H9 (cell line): ENCODE results near the gene UBE2D3. TPM values are rescaled to one million over a fixed set of nuclear protein-coding genes. Genes with fewer than 3 reads are reported as not detected.
"Not testable (repeated sequence)": the region's sequence is repeated elsewhere in the genome, so short reads cannot be mapped to it uniquely, and the experiment has no call there.

ENCODE experiments used
- DNase-seq: peaks from one replicate; pipeline ENCODE4 v3.0.0-alpha.2; 2017
- H2AFZ ChIP-seq: one replicate; pipeline ENCODE4 v1.6.1; 2013; ENCODE audit warnings: mild to moderate bottlenecking, low read length, control low read depth, moderate library complexity
- H2AK5ac ChIP-seq: 2 replicates; pipeline ENCODE4 v1.6.1; 2013; ENCODE audit warnings: low read length, control low read depth, mixed read lengths; ENCODE audit not compliant: insufficient read length
- H2BK120ac ChIP-seq: one replicate; pipeline ENCODE4 v1.6.1; 2013; ENCODE audit warnings: low read depth, mild to moderate bottlenecking, low read length, control low read depth, inconsistent platforms; ENCODE audit not compliant: poor library complexity, severe bottlenecking
- H2BK12ac ChIP-seq: 2 replicates; pipeline ENCODE4 v1.6.1; 2013; ENCODE audit warnings: low read length, control low read depth, mixed read lengths, low read depth; ENCODE audit not compliant: insufficient read length
- H2BK15ac ChIP-seq: 2 replicates; pipeline ENCODE4 v1.6.1; 2013; ENCODE audit warnings: low read depth, low read length, control low read depth
- H2BK20ac ChIP-seq: one replicate; pipeline ENCODE4 v1.6.1; 2013; ENCODE audit warnings: low read depth, mild to moderate bottlenecking, low read length, control low read depth, inconsistent platforms; ENCODE audit not compliant: poor library complexity, severe bottlenecking
- H2BK5ac ChIP-seq: 2 replicates; pipeline ENCODE4 v1.6.1; 2013; ENCODE audit warnings: low read length, control low read depth, mixed read lengths; ENCODE audit not compliant: insufficient read length
- H3K14ac ChIP-seq: 2 replicates; pipeline ENCODE4 v1.6.1; 2013; ENCODE audit warnings: low read length, control low read depth; ENCODE audit not compliant: insufficient read depth
- H3K18ac ChIP-seq: 2 replicates; pipeline ENCODE4 v1.6.1; 2013; ENCODE audit warnings: low read depth, mild to moderate bottlenecking, mixed read lengths, low read length, control low read depth; ENCODE audit not compliant: insufficient read length
- H3K23ac ChIP-seq: 2 replicates; pipeline ENCODE4 v1.6.1; 2013; ENCODE audit warnings: low read length, control low read depth, mixed read lengths, low read depth; ENCODE audit not compliant: insufficient read length
- H3K23me2 ChIP-seq: 2 replicates; pipeline ENCODE4 v1.6.1; 2013; ENCODE audit warnings: low read depth, mild to moderate bottlenecking, mixed read lengths, low read length, control low read depth; ENCODE audit not compliant: insufficient read length, poor library complexity, severe bottlenecking
- H3K27ac ChIP-seq: 2 replicates; pipeline ENCODE4 v1.5.1; 2013; ENCODE audit warnings: low read length, control low read depth, mixed read lengths, low read depth; ENCODE audit not compliant: insufficient read length
- H3K27me3 ChIP-seq: 2 replicates; pipeline ENCODE4 v1.6.1; 2013; ENCODE audit warnings: low read length, control low read depth, inconsistent platforms; ENCODE audit not compliant: insufficient read depth
- H3K4ac ChIP-seq: 2 replicates; pipeline ENCODE4 v1.6.1; 2013; ENCODE audit warnings: low read depth, mild to moderate bottlenecking, control low read depth, inconsistent platforms, low read length, moderate library complexity
- H3K4me1 ChIP-seq: 2 replicates; pipeline ENCODE4 v1.6.1; 2013; ENCODE audit warnings: low read length, control low read depth, inconsistent platforms; ENCODE audit not compliant: insufficient read depth
- H3K4me2 ChIP-seq: 2 replicates; pipeline ENCODE4 v1.6.1; 2013; ENCODE audit warnings: low read length, control low read depth, mixed read lengths; ENCODE audit not compliant: insufficient read length, insufficient read depth
- H3K56ac ChIP-seq: 2 replicates; pipeline ENCODE4 v1.6.1; 2013; ENCODE audit warnings: low read depth, mild to moderate bottlenecking, mixed read lengths, low read length, control low read depth; ENCODE audit not compliant: insufficient read length
- H3K79me1 ChIP-seq: 2 replicates; pipeline ENCODE4 v1.6.1; 2013; ENCODE audit warnings: low read depth, mild to moderate bottlenecking, moderate library complexity, low read length, control low read depth, inconsistent platforms; ENCODE audit not compliant: insufficient read depth, poor library complexity, severe bottlenecking
- H3K79me2 ChIP-seq: 2 replicates; pipeline ENCODE4 v1.6.1; 2013; ENCODE audit warnings: low read length, control low read depth, inconsistent platforms; ENCODE audit not compliant: insufficient read depth
- H3K9ac ChIP-seq: 2 replicates; pipeline ENCODE4 v1.6.1; 2013; ENCODE audit warnings: low read length, control low read depth, mixed read lengths; ENCODE audit not compliant: insufficient read length; ENCODE audit errors: extremely low read depth
- H3K9me3 ChIP-seq: one replicate; pipeline ENCODE4 v1.6.1; 2013; ENCODE audit warnings: low read depth, low read length, inconsistent platforms; ENCODE audit not compliant: control insufficient read depth
- H3T11ph ChIP-seq: one replicate; pipeline ENCODE4 v1.6.1; 2013; ENCODE audit warnings: mild to moderate bottlenecking, low read length, control low read depth, inconsistent platforms
- H4K20me1 ChIP-seq: one replicate; pipeline ENCODE4 v1.6.1; 2013; ENCODE audit not compliant: control insufficient read depth, insufficient read length, insufficient read depth
- H4K5ac ChIP-seq: 2 replicates; pipeline ENCODE4 v1.6.1; 2013; ENCODE audit warnings: low read depth, mild to moderate bottlenecking, mixed read lengths, low read length, control low read depth; ENCODE audit not compliant: insufficient read length
- H4K8ac ChIP-seq: replicated peaks from 2 replicates; pipeline ENCODE4 v1.6.1; 2013; ENCODE audit warnings: low read length, control low read depth, mixed read lengths, low read depth; ENCODE audit not compliant: insufficient read length
- H4K91ac ChIP-seq: 2 replicates; pipeline ENCODE4 v1.6.1; 2013; ENCODE audit warnings: low read depth, mild to moderate bottlenecking, moderate library complexity, mixed read lengths, low read length, control low read depth; ENCODE audit not compliant: insufficient read length
- H3K27ac Mint-ChIP-seq, 3 experiments: 2 replicates in 2 of 3; 3 replicates in 1 of 3; pipeline ENCODE4 v1.8.0; 2020 to 2021; ENCODE audit warnings: mixed read lengths in 3 of 3, mild to moderate bottlenecking in 1 of 3, moderate library complexity in 1 of 3
- H3K27me3 Mint-ChIP-seq: 2 replicates; pipeline ENCODE4 v1.8.0; 2021; ENCODE audit warnings: low read depth, mild to moderate bottlenecking, moderate library complexity, mixed read lengths
- H3K36me3 Mint-ChIP-seq, 3 experiments: 2 replicates in 2 of 3; 3 replicates in 1 of 3; pipeline ENCODE4 v1.8.0; 2020 to 2021; ENCODE audit warnings: low read depth in 3 of 3, mixed read lengths in 3 of 3; ENCODE audit not compliant: insufficient read depth in 1 of 3
- H3K4me1 Mint-ChIP-seq, 2 experiments: 2 replicates each; pipeline ENCODE4 v1.8.0; 2020; ENCODE audit warnings: mixed read lengths in 2 of 2
- H3K4me3 Mint-ChIP-seq, 2 experiments: 2 replicates in 1 of 2; 3 replicates in 1 of 2; pipeline ENCODE4 v1.8.0; 2020 to 2021; ENCODE audit warnings: mild to moderate bottlenecking in 2 of 2, mixed read lengths in 2 of 2, moderate library complexity in 1 of 2
- H3K9me3 Mint-ChIP-seq, 2 experiments: 2 replicates in 1 of 2; 3 replicates in 1 of 2; pipeline ENCODE4 v1.8.0; 2020; ENCODE audit warnings: mild to moderate bottlenecking in 2 of 2, mixed read lengths in 2 of 2, moderate library complexity in 1 of 2
- WGBS: extraction: QIAGEN DNeasy Blood & Tissue Kit; methylation state at CpG from one replicate; pipeline ENCODE4 v1.1.7; 2013; ENCODE audit warnings: missing lambda C conversion rate, low lambda C conversion rate, mixed read lengths; ENCODE audit not compliant: insufficient read length; ENCODE audit errors: extremely low coverage; 5-methylcytosine and 5-hydroxymethylcytosine counted together
- total RNA-seq: library from RNA; stranded (reverse); gene quantifications from 2 replicates; pipeline ENCODE4 v1.2.1, GENCODE V29; 2021
- TF ChIP-seq, protein P1 (sequence below): fragments of 200-600 bp; sonication (generic); conservative IDR thresholded peaks from 3 replicates; pipeline ENCODE4 v1.8.0; 2021; ENCODE audit warnings: antibody characterized with exemption, mild to moderate bottlenecking

The UBE2D3 gene
- total RNA-seq, 1 experiment from 2014 or later: 378 TPM

DNA sequence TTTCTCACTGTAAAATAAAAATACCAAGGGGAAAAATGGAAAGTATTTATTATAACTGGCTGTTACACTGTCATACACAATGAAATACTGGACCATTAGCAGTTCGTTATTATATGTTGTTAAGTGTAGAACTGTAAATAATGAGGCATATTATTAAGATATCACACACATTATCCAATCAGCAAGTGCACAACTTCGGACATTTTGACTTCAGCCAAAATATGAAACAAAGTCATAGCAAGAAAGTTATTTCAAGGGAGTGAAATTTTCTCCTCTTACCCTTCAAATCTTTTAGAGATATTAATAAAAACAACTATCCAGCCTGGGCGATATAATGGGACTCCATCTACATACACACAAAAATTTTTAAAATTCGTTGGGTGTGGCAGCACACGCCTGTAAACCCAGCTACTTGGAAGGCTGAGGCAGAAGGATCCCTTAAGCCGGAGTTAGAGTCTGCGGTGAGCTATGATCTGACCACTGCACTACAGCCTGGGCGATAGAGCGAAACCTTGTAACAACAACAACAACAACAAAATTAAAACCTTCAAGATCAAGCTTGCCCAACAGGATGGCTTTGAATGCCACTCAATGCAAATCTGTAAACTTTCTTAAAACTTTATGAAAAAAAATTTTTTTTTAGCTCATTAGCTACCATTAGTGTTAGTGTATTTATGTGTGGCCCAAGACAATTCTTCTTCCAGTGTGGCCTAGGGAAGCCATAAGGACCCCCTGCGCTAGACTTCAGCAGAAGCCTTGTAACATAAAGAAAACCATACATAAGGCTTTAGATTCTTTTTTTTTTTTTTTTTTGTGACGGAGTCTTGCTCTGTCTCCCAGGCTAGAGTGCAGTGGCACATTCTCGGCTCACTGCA, 40.2 kb upstream of the UBE2D3 start:
- peaks cover 7% of the 10 kb centered on the region for H3K23me2 ChIP-seq
- no peaks in the 10 kb centered on the region for H4K20me1 ChIP-seq
- peak overlapping the region in 1 of 3 experiments; percentile 98; a peak in 1 of 7 replicates for H3K27ac Mint-ChIP-seq
- H3K27me3 ChIP-seq: no peaks in the 10 kb centered on the region
- TF ChIP-seq, protein P1, sequence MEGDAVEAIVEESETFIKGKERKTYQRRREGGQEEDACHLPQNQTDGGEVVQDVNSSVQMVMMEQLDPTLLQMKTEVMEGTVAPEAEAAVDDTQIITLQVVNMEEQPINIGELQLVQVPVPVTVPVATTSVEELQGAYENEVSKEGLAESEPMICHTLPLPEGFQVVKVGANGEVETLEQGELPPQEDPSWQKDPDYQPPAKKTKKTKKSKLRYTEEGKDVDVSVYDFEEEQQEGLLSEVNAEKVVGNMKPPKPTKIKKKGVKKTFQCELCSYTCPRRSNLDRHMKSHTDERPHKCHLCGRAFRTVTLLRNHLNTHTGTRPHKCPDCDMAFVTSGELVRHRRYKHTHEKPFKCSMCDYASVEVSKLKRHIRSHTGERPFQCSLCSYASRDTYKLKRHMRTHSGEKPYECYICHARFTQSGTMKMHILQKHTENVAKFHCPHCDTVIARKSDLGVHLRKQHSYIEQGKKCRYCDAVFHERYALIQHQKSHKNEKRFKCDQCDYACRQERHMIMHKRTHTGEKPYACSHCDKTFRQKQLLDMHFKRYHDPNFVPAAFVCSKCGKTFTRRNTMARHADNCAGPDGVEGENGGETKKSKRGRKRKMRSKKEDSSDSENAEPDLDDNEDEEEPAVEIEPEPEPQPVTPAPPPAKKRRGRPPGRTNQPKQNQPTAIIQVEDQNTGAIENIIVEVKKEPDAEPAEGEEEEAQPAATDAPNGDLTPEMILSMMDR: no peak
- H3K9ac ChIP-seq: peak overlapping the region; percentile 46
- H3T11ph ChIP-seq: no peak overlapping the region
- no CpG with 5 or more reads among the region's 12 CpGs for WGBS
- no peak overlapping the region for H3K14ac ChIP-seq
- no peak overlapping the region for H2BK15ac ChIP-seq
- H3K4me3 Mint-ChIP-seq: peak overlapping the region; percentile 84
- H3K4me1 Mint-ChIP-seq: peaks cover 37 to 52% of the 10 kb centered on the region in 2 experiments
- peaks cover 6 to 9% (median 9%) of the 10 kb centered on the region in 3 experiments for H3K36me3 Mint-ChIP-seq
- no peak overlapping the region for H3K27ac ChIP-seq
- no peak overlapping the region for H3K56ac ChIP-seq
- no peak overlapping the region for H2BK120ac ChIP-seq
- H3K27me3 Mint-ChIP-seq: no peaks in the 10 kb centered on the region
- no peaks in the 10 kb centered on the region; a peak in 2 of 5 replicates for H3K9me3 Mint-ChIP-seq
- H4K8ac ChIP-seq: no peak overlapping the region
- peak overlapping the region; percentile 93 for H3K4me2 ChIP-seq
- no peaks in the 10 kb centered on the region for H3K79me1 ChIP-seq
- H3K23ac ChIP-seq: no peak overlapping the region
- no peaks in the 10 kb centered on the region for H3K4me1 ChIP-seq
- H3K4ac ChIP-seq: no peak overlapping the region
- H4K5ac ChIP-seq: no peak overlapping the region
- no peak overlapping the region for H4K91ac ChIP-seq
- H2AFZ ChIP-seq: no peak overlapping the region
- H2BK12ac ChIP-seq: no peak overlapping the region
- H2BK5ac ChIP-seq: no peak overlapping the region
- no peak overlapping the region for H3K18ac ChIP-seq
- no peak for DNase-seq
- peaks cover 2% of the 10 kb centered on the region; the same call in 1 of the 2 replicates for H3K79me2 ChIP-seq
- no peak overlapping the region for H2AK5ac ChIP-seq
- no peak overlapping the region for H2BK20ac ChIP-seq
- no peaks in the 10 kb centered on the region for H3K9me3 ChIP-seq

- H3K4ac ChIP-seq, H3K4me2 ChIP-seq, H2BK120ac ChIP-seq, H3K14ac ChIP-seq, H4K5ac ChIP-seq, H3K4me3 Mint-ChIP-seq, H2BK12ac ChIP-seq, H4K8ac ChIP-seq, H3K27me3 Mint-ChIP-seq, H3K4me1 ChIP-seq, H3K9me3 ChIP-seq, H3T11ph ChIP-seq, H3K9me3 Mint-ChIP-seq, H2BK20ac ChIP-seq, H3K79me2 ChIP-seq, H3K79me1 ChIP-seq, DNase-seq, H4K91ac ChIP-seq, H2AFZ ChIP-seq, H3K23me2 ChIP-seq, H3K9ac ChIP-seq, H3K18ac ChIP-seq, H2AK5ac ChIP-seq, H3K27ac ChIP-seq, H3K27ac Mint-ChIP-seq, H2BK15ac ChIP-seq, H4K20me1 ChIP-seq, H3K23ac ChIP-seq, H3K56ac ChIP-seq, H3K27me3 ChIP-seq, H2BK5ac ChIP-seq: not testable (repeated sequence)
- no CpG with 5 or more reads among the region's 5 CpGs for WGBS
- Mint-ChIP-seq H3K36me3 (peaks cover 15 to 18% (median 18%) of the 10 kb centered on the region in 3 experiments), H3K4me1 (peaks cover 24 to 41% of the 10 kb centered on the region in 2 experiments)
Measured at GRCh38 chr4:102865327-102865726, 38.0 kb upstream of the UBE2D3 start.
